Measurements from ENCODE around the gene TBC1D22A.

GRCh38 chr22:47018010-47018910 lies 255.8 kb downstream of the TBC1D22A start:
- TF ChIP-seq CTCF (IDR thresholded peaks at IDR 0.05; ENCODE audit: insufficient read depth, low read depth, low read length) (no peak), EZH2 (IDR thresholded peaks at IDR 0.05; ENCODE audit: insufficient read depth, low read length) (no peak)

Data from astrocyte (in vitro differentiated cells and primary cell).